Osteocyte (in vitro differentiated cells): ENCODE measurements around the gene KRT17. TPM values are rescaled to one million over a fixed set of nuclear protein-coding genes. Genes with fewer than 3 reads are reported as not detected.

Experiments used
- DNase-seq: peaks from one replicate; pipeline ENCODE4 v3.0.0; 2021; ENCODE audit warnings: mixed read lengths; ENCODE audit not compliant: unreplicated experiment; ENCODE audit errors: extremely low spot score
- H3K27ac Mint-ChIP-seq: one replicate; pipeline ENCODE4 v1.8.0; 2021; ENCODE audit warnings: mild to moderate bottlenecking, mixed read lengths; ENCODE audit not compliant: unreplicated experiment
- H3K27me3 Mint-ChIP-seq: one replicate; pipeline ENCODE4 v1.8.0; 2021; ENCODE audit warnings: mixed read lengths; ENCODE audit not compliant: unreplicated experiment
- H3K36me3 Mint-ChIP-seq: one replicate; pipeline ENCODE4 v1.8.0; 2021; ENCODE audit warnings: mixed read lengths; ENCODE audit not compliant: unreplicated experiment
- H3K4me1 Mint-ChIP-seq: one replicate; pipeline ENCODE4 v1.8.0; 2021; ENCODE audit warnings: mixed read lengths; ENCODE audit not compliant: unreplicated experiment
- H3K4me3 Mint-ChIP-seq: one replicate; pipeline ENCODE4 v1.8.0; 2021; ENCODE audit warnings: mild to moderate bottlenecking, moderate library complexity, mixed read lengths; ENCODE audit not compliant: unreplicated experiment
- H3K9me3 Mint-ChIP-seq: one replicate; pipeline ENCODE4 v1.8.0; 2021; ENCODE audit warnings: mixed read lengths; ENCODE audit not compliant: unreplicated experiment
- CTCF ChIP-seq: fragments of 200-600 bp; sonication (generic); IDR thresholded peaks from 2 replicates; pipeline ENCODE4 v1.5.0; 2021; ENCODE audit warnings: antibody characterized with exemption, mild to moderate bottlenecking, moderate library complexity
- total RNA-seq: library from RNA; stranded (reverse); gene quantifications from 2 replicates; pipeline ENCODE4 v1.2.1, GENCODE V29; 2021

The KRT17 gene
- total RNA-seq, 1 donor from 2014 or later = 40.5 TPM

GRCh38 chr17:41593306-41593981, 30.9 kb downstream of the KRT17 start:
- H3K27me3 Mint-ChIP-seq = peaks cover 25% of the 10 kb centered on the region
- H3K4me3 Mint-ChIP-seq = no peak overlapping the region
- H3K36me3 Mint-ChIP-seq = no peaks in the 10 kb centered on the region
- H3K4me1 Mint-ChIP-seq = peaks cover 1% of the 10 kb centered on the region
- H3K27ac Mint-ChIP-seq = no peak overlapping the region
- H3K9me3 Mint-ChIP-seq = no peaks in the 10 kb centered on the region
- no peak for TF ChIP-seq CTCF
- no peak for DNase-seq

- peaks cover 25% of the 10 kb centered on the region for H3K27me3 Mint-ChIP-seq
- H3K4me3 Mint-ChIP-seq = no peak overlapping the region
- H3K4me1 Mint-ChIP-seq = peaks cover 1% of the 10 kb centered on the region
Observed at GRCh38 chr17:41592601-41593305, 31.6 kb downstream of the KRT17 start.

GRCh38 chr17:41589301-41589700, 35.1 kb downstream of the KRT17 start:
- no peak for TF ChIP-seq CTCF
- DNase-seq = no peak
- H3K4me1 Mint-ChIP-seq = peaks cover 1% of the 10 kb centered on the region
- no peaks in the 10 kb centered on the region for H3K36me3 Mint-ChIP-seq
- no peak overlapping the region for H3K27ac Mint-ChIP-seq
- no peaks in the 10 kb centered on the region for H3K9me3 Mint-ChIP-seq
- H3K4me3 Mint-ChIP-seq = no peak overlapping the region
- peaks cover 12% of the 10 kb centered on the region for H3K27me3 Mint-ChIP-seq

More at GRCh38 chr17:41592601-41593305, 31.6 kb downstream of the KRT17 start:
- H3K9me3 Mint-ChIP-seq = no peaks in the 10 kb centered on the region
- no peak for DNase-seq
- no peak overlapping the region for H3K27ac Mint-ChIP-seq
- no peaks in the 10 kb centered on the region for H3K36me3 Mint-ChIP-seq
- no peak for TF ChIP-seq CTCF

- no peak for DNase-seq
- Mint-ChIP-seq H3K4me1 (peaks cover 1% of the 10 kb centered on the region), H3K27ac (no peak overlapping the region), H3K4me3 (no peak overlapping the region), H3K9me3 (no peaks in the 10 kb centered on the region), H3K27me3 (peaks cover 5% of the 10 kb centered on the region), H3K36me3 (no peaks in the 10 kb centered on the region)
- TF ChIP-seq CTCF = no peak
Observed at GRCh38 chr17:41588126-41588810, 36.1 kb downstream of the KRT17 start.
